ENCODE data around the gene TMPRSS4. TPM values are rescaled to one million over a fixed set of nuclear protein-coding genes. Genes with fewer than 3 reads are reported as not detected.

TMPRSS4 gene
- polyA plus RNA-seq, 2 donors: 101 to 129 TPM

GRCh38 chr11:118128721-118129470 is 52.0 kb downstream of the TMPRSS4 start:
- H3K4me1 ChIP-seq (ENCODE audit: control insufficient read depth in 2 of 2, insufficient read depth in 2 of 2, low read length in 1 of 2): peaks cover 2 to 3% of the 10 kb centered on the region in 2 donors
- WGBS, 2 donors: 64 to 67% methylated on average over 11 of the region's 11 CpGs
- H3K4me3 ChIP-seq (ENCODE audit: low read depth in 1 of 2, low read length in 2 of 2): no peak overlapping the region
- H3K27ac ChIP-seq (ENCODE audit: low read depth in 2 of 2, low read length in 1 of 2): peak overlapping the region; percentile 26 to 75
- H3K27me3 ChIP-seq (ENCODE audit: control insufficient read depth in 1 of 2, insufficient read depth in 2 of 2, low read length in 2 of 2): no peaks in the 10 kb centered on the region
- no peaks in the 10 kb centered on the region for H3K9me3 ChIP-seq (ENCODE audit: control insufficient read depth in 2 of 2, insufficient read depth in 1 of 2, low read depth in 1 of 2, low read length in 1 of 2)
- no peaks in the 10 kb centered on the region for H3K36me3 ChIP-seq (ENCODE audit: control insufficient read depth in 2 of 2, insufficient read depth in 2 of 2, low read length in 1 of 2)

GRCh38 chr11:118129471-118130172 is 52.7 kb downstream of the TMPRSS4 start:
- Histone ChIP-seq H3K36me3 (ENCODE audit: control insufficient read depth in 2 of 2, insufficient read depth in 2 of 2, low read length in 1 of 2) (no peaks in the 10 kb centered on the region), H3K4me3 (ENCODE audit: low read depth in 1 of 2, low read length in 2 of 2) (no peak overlapping the region), H3K9me3 (ENCODE audit: control insufficient read depth in 2 of 2, insufficient read depth in 1 of 2, low read depth in 1 of 2, low read length in 1 of 2) (no peaks in the 10 kb centered on the region), H3K27ac (ENCODE audit: low read depth in 2 of 2, low read length in 1 of 2) (peak overlapping the region; percentile 26 to 80), H3K27me3 (ENCODE audit: control insufficient read depth in 1 of 2, insufficient read depth in 2 of 2, low read length in 2 of 2) (no peaks in the 10 kb centered on the region), H3K4me1 (ENCODE audit: control insufficient read depth in 2 of 2, insufficient read depth in 2 of 2, low read length in 1 of 2) (peaks cover 2 to 3% of the 10 kb centered on the region in 2 donors)
- 66 to 72% methylated on average over 6 of the region's 6 CpGs for WGBS, 2 donors

- 58 to 62% methylated on average over 15 of the region's 15 CpGs for WGBS, 2 donors
- Histone ChIP-seq H3K36me3 (ENCODE audit: control insufficient read depth in 2 of 2, insufficient read depth in 2 of 2, low read length in 1 of 2) (no peaks in the 10 kb centered on the region), H3K4me3 (ENCODE audit: low read depth in 1 of 2, low read length in 2 of 2) (no peak overlapping the region), H3K9me3 (ENCODE audit: control insufficient read depth in 2 of 2, insufficient read depth in 1 of 2, low read depth in 1 of 2, low read length in 1 of 2) (no peaks in the 10 kb centered on the region), H3K4me1 (ENCODE audit: control insufficient read depth in 2 of 2, insufficient read depth in 2 of 2, low read length in 1 of 2) (peaks cover 2 to 3% of the 10 kb centered on the region in 2 donors), H3K27ac (ENCODE audit: low read depth in 2 of 2, low read length in 1 of 2) (peak overlapping the region in 1 of 2 donors; percentile 7), H3K27me3 (ENCODE audit: control insufficient read depth in 1 of 2, insufficient read depth in 2 of 2, low read length in 2 of 2) (no peaks in the 10 kb centered on the region)
Measured at GRCh38 chr11:118132385-118133151, 55.7 kb downstream of the TMPRSS4 start.

- no peak overlapping the region for H3K27ac ChIP-seq (ENCODE audit: low read depth in 2 of 2, low read length in 1 of 2)
- no peak overlapping the region for H3K4me3 ChIP-seq (ENCODE audit: low read depth in 1 of 2, low read length in 2 of 2)
- 92 to 93% methylated on average over 10 of the region's 10 CpGs for WGBS, 2 donors
- H3K36me3 ChIP-seq (ENCODE audit: control insufficient read depth in 2 of 2, insufficient read depth in 2 of 2, low read length in 1 of 2): no peaks in the 10 kb centered on the region
- no peaks in the 10 kb centered on the region for H3K27me3 ChIP-seq (ENCODE audit: control insufficient read depth in 1 of 2, insufficient read depth in 2 of 2, low read length in 2 of 2)
- peaks cover 2 to 3% of the 10 kb centered on the region in 2 donors for H3K4me1 ChIP-seq (ENCODE audit: control insufficient read depth in 2 of 2, insufficient read depth in 2 of 2, low read length in 1 of 2)
- no peaks in the 10 kb centered on the region for H3K9me3 ChIP-seq (ENCODE audit: control insufficient read depth in 2 of 2, insufficient read depth in 1 of 2, low read depth in 1 of 2, low read length in 1 of 2)
Measured at GRCh38 chr11:118133816-118134215, 56.9 kb downstream of the TMPRSS4 start.

GRCh38 chr11:118135051-118135795 is 58.3 kb downstream of the TMPRSS4 start:
- Histone ChIP-seq H3K36me3 (ENCODE audit: control insufficient read depth in 2 of 2, insufficient read depth in 2 of 2, low read length in 1 of 2) (no peaks in the 10 kb centered on the region), H3K4me1 (ENCODE audit: control insufficient read depth in 2 of 2, insufficient read depth in 2 of 2, low read length in 1 of 2) (peaks cover 2 to 3% of the 10 kb centered on the region in 2 donors)
- WGBS, 2 donors: 79% methylated on average over 7 of the region's 7 CpGs

GRCh38 chr11:118135796-118136165 is 58.9 kb downstream of the TMPRSS4 start:
- Histone ChIP-seq H3K27me3 (ENCODE audit: control insufficient read depth in 1 of 2, insufficient read depth in 2 of 2, low read length in 2 of 2) (no peaks in the 10 kb centered on the region), H3K4me3 (ENCODE audit: low read depth in 1 of 2, low read length in 2 of 2) (no peak overlapping the region), H3K36me3 (ENCODE audit: control insufficient read depth in 2 of 2, insufficient read depth in 2 of 2, low read length in 1 of 2) (no peaks in the 10 kb centered on the region), H3K4me1 (ENCODE audit: control insufficient read depth in 2 of 2, insufficient read depth in 2 of 2, low read length in 1 of 2) (peaks cover 0 to 3% of the 10 kb centered on the region in 2 donors), H3K27ac (ENCODE audit: low read depth in 2 of 2, low read length in 1 of 2) (no peak overlapping the region), H3K9me3 (ENCODE audit: control insufficient read depth in 2 of 2, insufficient read depth in 1 of 2, low read depth in 1 of 2, low read length in 1 of 2) (no peaks in the 10 kb centered on the region)
- WGBS, 2 donors: 75 to 83% methylated on average over 5 of the region's 5 CpGs

More at GRCh38 chr11:118135051-118135795, 58.3 kb downstream of the TMPRSS4 start:
- Histone ChIP-seq H3K4me3 (ENCODE audit: low read depth in 1 of 2, low read length in 2 of 2) (no peak overlapping the region), H3K27ac (ENCODE audit: low read depth in 2 of 2, low read length in 1 of 2) (no peak overlapping the region), H3K9me3 (ENCODE audit: control insufficient read depth in 2 of 2, insufficient read depth in 1 of 2, low read depth in 1 of 2, low read length in 1 of 2) (no peaks in the 10 kb centered on the region), H3K27me3 (ENCODE audit: control insufficient read depth in 1 of 2, insufficient read depth in 2 of 2, low read length in 2 of 2) (no peaks in the 10 kb centered on the region)

GRCh38 chr11:118136341-118136740 is 59.5 kb downstream of the TMPRSS4 start:
- no peak overlapping the region for H3K27ac ChIP-seq (ENCODE audit: low read depth in 2 of 2, low read length in 1 of 2)
- H3K27me3 ChIP-seq (ENCODE audit: control insufficient read depth in 1 of 2, insufficient read depth in 2 of 2, low read length in 2 of 2): no peaks in the 10 kb centered on the region
- H3K4me3 ChIP-seq (ENCODE audit: low read depth in 1 of 2, low read length in 2 of 2): no peak overlapping the region
- no peaks in the 10 kb centered on the region for H3K9me3 ChIP-seq (ENCODE audit: control insufficient read depth in 2 of 2, insufficient read depth in 1 of 2, low read depth in 1 of 2, low read length in 1 of 2)
- peaks cover 0 to 3% of the 10 kb centered on the region in 2 donors for H3K4me1 ChIP-seq (ENCODE audit: control insufficient read depth in 2 of 2, insufficient read depth in 2 of 2, low read length in 1 of 2)
- H3K36me3 ChIP-seq (ENCODE audit: control insufficient read depth in 2 of 2, insufficient read depth in 2 of 2, low read length in 1 of 2): no peaks in the 10 kb centered on the region
- 88 to 92% methylated on average over 2 of the region's 2 CpGs for WGBS, 2 donors

- no peak overlapping the region for H3K4me3 ChIP-seq (ENCODE audit: low read depth in 1 of 2, low read length in 2 of 2)
- H3K27ac ChIP-seq (ENCODE audit: low read depth in 2 of 2, low read length in 1 of 2): no peak overlapping the region
- peaks cover 0 to 3% of the 10 kb centered on the region in 2 donors for H3K4me1 ChIP-seq (ENCODE audit: control insufficient read depth in 2 of 2, insufficient read depth in 2 of 2, low read length in 1 of 2)
- no peaks in the 10 kb centered on the region for H3K36me3 ChIP-seq (ENCODE audit: control insufficient read depth in 2 of 2, insufficient read depth in 2 of 2, low read length in 1 of 2)
- H3K9me3 ChIP-seq (ENCODE audit: control insufficient read depth in 2 of 2, insufficient read depth in 1 of 2, low read depth in 1 of 2, low read length in 1 of 2): no peaks in the 10 kb centered on the region
- WGBS, 2 donors: 77 to 84% methylated on average over 10 of the region's 10 CpGs
- no peaks in the 10 kb centered on the region for H3K27me3 ChIP-seq (ENCODE audit: control insufficient read depth in 1 of 2, insufficient read depth in 2 of 2, low read length in 2 of 2)
Measured at GRCh38 chr11:118136801-118137200, 59.9 kb downstream of the TMPRSS4 start.

- no peak overlapping the region for H3K27ac ChIP-seq (ENCODE audit: low read depth in 2 of 2, low read length in 1 of 2)
- no peaks in the 10 kb centered on the region for H3K9me3 ChIP-seq (ENCODE audit: control insufficient read depth in 2 of 2, insufficient read depth in 1 of 2, low read depth in 1 of 2, low read length in 1 of 2)
- H3K4me1 ChIP-seq (ENCODE audit: control insufficient read depth in 2 of 2, insufficient read depth in 2 of 2, low read length in 1 of 2): no peaks in the 10 kb centered on the region
- no peaks in the 10 kb centered on the region for H3K27me3 ChIP-seq (ENCODE audit: control insufficient read depth in 1 of 2, insufficient read depth in 2 of 2, low read length in 2 of 2)
- no peaks in the 10 kb centered on the region for H3K36me3 ChIP-seq (ENCODE audit: control insufficient read depth in 2 of 2, insufficient read depth in 2 of 2, low read length in 1 of 2)
- WGBS, 2 donors: 62 to 63% methylated on average over 8 to 10 of the region's 10 CpGs
- no peak overlapping the region for H3K4me3 ChIP-seq (ENCODE audit: low read depth in 1 of 2, low read length in 2 of 2)
Measured at GRCh38 chr11:118138839-118139420, 62.1 kb downstream of the TMPRSS4 start.

All from esophagus (tissue), 2 donors.